Neural cell (in vitro differentiated cells): ENCODE measurements around the gene DNAJC7. TPM values are rescaled to one million over a fixed set of nuclear protein-coding genes. Genes with fewer than 3 reads are reported as not detected.

ENCODE experiments used
- H2AFZ ChIP-seq: fragments of 200-600, 300-800 bp; sonication (generic), shearing (Covaris generic); 2 replicates; pipeline ENCODE4 v1.6.0; 2014; ENCODE audit warnings: low read depth, mild to moderate bottlenecking, antibody characterized with exemption, low read length, moderate library complexity
- H3F3A ChIP-seq: fragments of 200-600 bp; shearing (Covaris generic); 2 replicates; pipeline ENCODE4 v1.6.1; 2016; ENCODE audit warnings: mild to moderate bottlenecking, moderate library complexity, mixed read lengths, antibody characterized with exemption, low read length; ENCODE audit not compliant: insufficient read depth, poor library complexity, severe bottlenecking
- H3K27ac ChIP-seq: fragments of 200-600, 300-800 bp; sonication (generic), shearing (Covaris generic); 2 replicates; pipeline ENCODE4 v1.5.1; 2014; ENCODE audit warnings: mild to moderate bottlenecking, low read length, moderate library complexity
- H3K27me3 ChIP-seq: fragments of 300-800, 200-600 bp; sonication (generic), shearing (Covaris generic); 2 replicates; pipeline ENCODE4 v1.6.0; 2014; ENCODE audit warnings: mild to moderate bottlenecking, low read depth, low read length, moderate library complexity; ENCODE audit not compliant: insufficient read depth
- H3K36me3 ChIP-seq: fragments of 300-800, 200-600 bp; sonication (generic), shearing (Covaris generic); 2 replicates; pipeline ENCODE4 v1.5.1; 2014; ENCODE audit warnings: mild to moderate bottlenecking, antibody characterized with exemption, low read length, moderate library complexity; ENCODE audit not compliant: insufficient read depth
- H3K4me2 ChIP-seq: fragments of 300-800, 200-600 bp; sonication (generic), shearing (Covaris generic); 2 replicates; pipeline ENCODE4 v1.6.0; 2014; ENCODE audit warnings: mild to moderate bottlenecking, low read length
- H3K4me3 ChIP-seq: fragments of 300-800, 200-600 bp; sonication (generic), shearing (Covaris generic); 2 replicates; pipeline ENCODE4 v1.5.1; 2014; ENCODE audit warnings: mild to moderate bottlenecking, low read length, moderate library complexity
- H3K79me2 ChIP-seq: fragments of 200-600 bp; shearing (Covaris generic); replicated peaks from 2 replicates; pipeline ENCODE4 v1.6.0; 2014; ENCODE audit warnings: mild to moderate bottlenecking, low read length, moderate library complexity; ENCODE audit not compliant: insufficient read depth
- H3K9ac ChIP-seq: fragments of 300-800, 200-600 bp; sonication (generic), shearing (Covaris generic); 2 replicates; pipeline ENCODE4 v1.6.1; 2016; ENCODE audit warnings: mild to moderate bottlenecking, low read length, mixed read lengths
- H3K9me2 ChIP-seq: fragments of 200-600 bp; shearing (Covaris generic); 2 replicates; pipeline ENCODE4 v1.6.1; 2016; ENCODE audit warnings: mild to moderate bottlenecking, low read length, mixed read lengths; ENCODE audit not compliant: insufficient read depth
- H3K9me3 ChIP-seq: fragments of 200-600, 300-800 bp; sonication (generic), shearing (Covaris generic); 2 replicates; pipeline ENCODE4 v1.6.1; 2016; ENCODE audit warnings: mild to moderate bottlenecking, mixed run types, low read length, moderate library complexity, mixed read lengths
- H4K20me1 ChIP-seq: fragments of 200-600 bp; shearing (Covaris generic); 2 replicates; pipeline ENCODE4 v1.6.1; 2016; ENCODE audit warnings: mild to moderate bottlenecking, mixed run types; ENCODE audit not compliant: insufficient read depth
- CTCF ChIP-seq: fragments of 450-650 bp; IDR thresholded peaks from 2 replicates; pipeline ENCODE4 v1.5.1; 2014; ENCODE audit warnings: antibody characterized with exemption, mild to moderate bottlenecking, moderate library complexity; ENCODE audit not compliant: poor library complexity, severe bottlenecking
- EP300 ChIP-seq: fragments of 450-650 bp; conservative IDR thresholded peaks from 2 replicates; pipeline ENCODE4 v1.6.1; 2014; ENCODE audit warnings: antibody characterized with exemption, mild to moderate bottlenecking, moderate library complexity; ENCODE audit not compliant: poor library complexity, severe bottlenecking
- EZH2 ChIP-seq: fragments of 200-600, 300-800 bp; shearing (Covaris generic), sonication (generic); IDR thresholded peaks from 2 replicates; pipeline ENCODE4 v1.6.1; 2014; ENCODE audit warnings: antibody characterized with exemption, low read length, borderline replicate concordance, mild to moderate bottlenecking; ENCODE audit not compliant: insufficient read depth, poor library complexity, severe bottlenecking
- MXI1 ChIP-seq: fragments of 450-650 bp; conservative IDR thresholded peaks from 2 replicates; pipeline ENCODE4 v1.6.1; 2014; ENCODE audit warnings: antibody characterized with exemption, mild to moderate bottlenecking; ENCODE audit not compliant: poor library complexity, severe bottlenecking
- POLR2AphosphoS5 ChIP-seq: IDR thresholded peaks from 2 replicates; pipeline ENCODE4 v1.6.1; 2012
- RAD21 ChIP-seq: fragments of 450-650 bp; conservative IDR thresholded peaks from 2 replicates; pipeline ENCODE4 v1.6.1; 2014; ENCODE audit warnings: antibody characterized with exemption, mild to moderate bottlenecking, moderate library complexity
- REST ChIP-seq: IDR thresholded peaks from 2 replicates; pipeline ENCODE4 v1.6.1; 2012; ENCODE audit warnings: borderline replicate concordance
- SMC3 ChIP-seq: fragments of 450-650 bp; conservative IDR thresholded peaks from 2 replicates; pipeline ENCODE4 v1.6.1; 2014; ENCODE audit warnings: antibody characterized with exemption, mild to moderate bottlenecking, moderate library complexity; ENCODE audit not compliant: poor library complexity
- TAF1 ChIP-seq: IDR thresholded peaks from 2 replicates; pipeline ENCODE4 v1.6.1; 2012; ENCODE audit warnings: low read depth
- polyA plus RNA-seq: library from polyadenylated mRNA; depleted of rRNA; stranded (reverse); fragments of >200 nt; gene quantifications from 2 replicates; pipeline ENCODE4 v1.2.3, GENCODE V29; 2014

DNAJC7 gene
- polyA plus RNA-seq, 1 donor from 2014 or later = 126 TPM

GRCh38 chr17:42065201-42065600 lies 48.0 kb upstream of the DNAJC7 start:
- Histone ChIP-seq H3K9me2 (no peaks in the 10 kb centered on the region), H3K4me2 (no peak overlapping the region), H3F3A (no peaks in the 10 kb centered on the region), H3K9ac (no peak overlapping the region), H2AFZ (no peak overlapping the region), H3K79me2 (no peaks in the 10 kb centered on the region), H3K27me3 (no peaks in the 10 kb centered on the region), H4K20me1 (no peaks in the 10 kb centered on the region), H3K27ac (no peak overlapping the region), H3K36me3 (no peaks in the 10 kb centered on the region), H3K4me3 (no peak overlapping the region), H3K9me3 (no peaks in the 10 kb centered on the region)
- TF ChIP-seq TAF1 (no peak), POLR2AphosphoS5 (no peak), SMC3 (no peak), MXI1 (no peak), EP300 (no peak), RAD21 (no peak)

GRCh38 chr17:42062681-42063080 lies 45.4 kb upstream of the DNAJC7 start:
- no peaks in the 10 kb centered on the region for H3K9me2 ChIP-seq
- H3F3A ChIP-seq = no peaks in the 10 kb centered on the region
- H3K9me3 ChIP-seq = no peaks in the 10 kb centered on the region
- no peaks in the 10 kb centered on the region for H3K27me3 ChIP-seq
- no peak for TF ChIP-seq MXI1
- TF ChIP-seq RAD21 = no peak
- no peak for TF ChIP-seq TAF1
- TF ChIP-seq POLR2AphosphoS5 = no peak
- no peak for TF ChIP-seq REST
- H3K4me3 ChIP-seq = no peak overlapping the region
- H3K9ac ChIP-seq = no peak overlapping the region
- no peaks in the 10 kb centered on the region for H3K79me2 ChIP-seq
- no peak overlapping the region for H2AFZ ChIP-seq
- no peaks in the 10 kb centered on the region for H3K36me3 ChIP-seq
- H4K20me1 ChIP-seq = no peaks in the 10 kb centered on the region
- H3K27ac ChIP-seq = no peak overlapping the region
- no peak overlapping the region for H3K4me2 ChIP-seq

GRCh38 chr17:42061646-42062487 lies 44.6 kb upstream of the DNAJC7 start:
- Histone ChIP-seq H3K4me2 (no peak overlapping the region), H3K79me2 (no peaks in the 10 kb centered on the region), H3K9ac (no peak overlapping the region), H2AFZ (no peak overlapping the region), H3K36me3 (no peaks in the 10 kb centered on the region), H3K4me3 (no peak overlapping the region), H3K9me3 (no peaks in the 10 kb centered on the region), H3F3A (no peaks in the 10 kb centered on the region), H3K27me3 (no peaks in the 10 kb centered on the region), H4K20me1 (no peaks in the 10 kb centered on the region), H3K9me2 (no peaks in the 10 kb centered on the region), H3K27ac (no peak overlapping the region)
- TF ChIP-seq CTCF (no peak), SMC3 (no peak), REST (no peak), MXI1 (no peak), POLR2AphosphoS5 (no peak), RAD21 (no peak), EP300 (no peak), TAF1 (no peak), EZH2 (no peak)
